CD4-positive, alpha-beta T cell treated with Interleukin-17A for 4 hours (primary cell): Measurements from ENCODE around the gene TMEM164.

Source experiments
- DNase-seq: peaks from one replicate; pipeline ENCODE4 v3.0.0-alpha.2; 2020; ENCODE audit warnings: mixed read lengths

The TMEM164 gene

DNA sequence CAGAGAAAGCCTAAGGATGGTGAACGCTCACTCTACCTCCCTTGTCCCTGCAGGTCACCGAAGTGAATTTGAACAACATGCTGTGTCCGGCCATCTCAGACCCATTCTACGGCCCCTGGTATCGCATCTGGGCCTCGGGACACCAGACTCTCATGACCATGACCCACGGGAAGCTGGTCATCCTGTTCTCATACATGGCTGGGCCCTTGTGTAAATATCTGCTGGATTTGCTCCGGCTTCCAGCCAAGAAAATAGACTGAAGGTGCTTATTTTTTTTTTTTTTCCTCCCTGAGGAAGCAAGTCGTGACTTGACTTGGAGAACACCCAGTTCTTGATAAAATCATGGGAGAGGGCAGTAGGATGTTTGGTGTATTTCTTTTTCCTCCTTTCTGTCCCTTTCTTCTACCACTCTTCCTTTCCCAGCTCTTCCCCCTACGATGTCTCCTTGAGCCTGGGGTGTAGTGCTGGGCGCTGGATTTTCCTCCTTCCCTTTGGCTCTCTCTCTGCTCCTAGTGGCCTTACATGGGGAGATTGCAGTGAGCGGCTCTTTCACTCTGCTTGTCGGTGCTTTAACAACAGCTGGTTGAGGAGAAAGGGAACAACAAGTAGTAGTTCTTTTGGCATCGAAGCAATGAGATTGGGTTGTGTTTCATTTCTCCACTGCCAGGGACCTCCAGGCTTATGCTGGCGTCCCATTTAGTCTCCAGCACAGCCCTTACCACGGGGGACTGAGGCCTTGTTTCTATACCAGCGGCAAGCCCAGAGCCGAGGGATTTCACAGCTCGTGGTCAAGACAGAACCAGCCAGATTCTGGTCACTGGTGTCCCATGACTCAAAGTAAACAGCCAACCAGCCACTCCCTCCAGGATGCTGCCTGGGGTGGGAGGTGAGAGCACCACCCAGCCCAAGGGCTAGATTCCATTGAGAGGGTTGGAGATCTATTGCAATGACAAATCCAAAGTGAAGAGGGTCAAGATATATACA, 170.6 kb downstream of the TMEM164 start:
- DNase-seq: no peak

DNA sequence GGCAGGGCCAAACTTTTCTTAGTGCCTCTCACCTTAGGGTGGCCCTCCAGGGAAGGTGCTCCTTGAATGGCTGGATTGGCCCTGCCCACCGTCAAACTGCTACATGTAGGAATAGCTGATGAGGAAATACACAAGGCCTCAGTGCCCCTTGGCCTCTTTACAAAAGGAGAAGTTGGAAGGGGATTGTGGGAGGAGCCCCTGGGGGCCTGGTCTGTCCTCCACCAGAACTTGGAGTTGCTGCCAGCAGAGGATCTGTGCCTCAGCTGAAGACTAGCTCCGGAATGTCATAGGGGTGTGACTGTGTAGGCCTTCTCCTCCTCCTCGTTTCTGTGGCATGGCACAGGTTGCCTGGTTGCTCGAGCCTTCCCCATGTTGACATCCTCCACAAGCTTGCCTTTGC, 172.2 kb downstream of the TMEM164 start:
- DNase-seq: no peak

DNA sequence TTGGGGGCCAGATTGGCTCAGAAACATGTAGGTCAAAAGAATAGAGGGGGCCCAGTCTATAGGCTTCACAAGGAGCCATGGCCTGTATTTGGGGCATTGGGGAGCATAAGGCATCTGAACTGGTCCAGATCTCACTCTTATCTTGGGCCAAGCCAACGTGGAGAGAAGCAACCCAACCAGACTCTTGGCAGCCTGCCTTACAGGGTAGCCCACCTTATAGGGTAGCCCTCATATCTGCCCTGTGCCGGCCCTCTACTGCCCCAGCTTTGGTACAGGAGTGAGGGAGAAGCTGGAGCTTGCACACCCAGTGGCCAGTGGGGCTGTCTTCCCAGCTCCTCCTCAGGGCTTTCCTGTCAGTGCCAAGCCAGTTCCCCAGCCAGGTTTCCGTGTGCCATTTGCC, 172.8 kb downstream of the TMEM164 start:
- DNase-seq: no peak

DNA sequence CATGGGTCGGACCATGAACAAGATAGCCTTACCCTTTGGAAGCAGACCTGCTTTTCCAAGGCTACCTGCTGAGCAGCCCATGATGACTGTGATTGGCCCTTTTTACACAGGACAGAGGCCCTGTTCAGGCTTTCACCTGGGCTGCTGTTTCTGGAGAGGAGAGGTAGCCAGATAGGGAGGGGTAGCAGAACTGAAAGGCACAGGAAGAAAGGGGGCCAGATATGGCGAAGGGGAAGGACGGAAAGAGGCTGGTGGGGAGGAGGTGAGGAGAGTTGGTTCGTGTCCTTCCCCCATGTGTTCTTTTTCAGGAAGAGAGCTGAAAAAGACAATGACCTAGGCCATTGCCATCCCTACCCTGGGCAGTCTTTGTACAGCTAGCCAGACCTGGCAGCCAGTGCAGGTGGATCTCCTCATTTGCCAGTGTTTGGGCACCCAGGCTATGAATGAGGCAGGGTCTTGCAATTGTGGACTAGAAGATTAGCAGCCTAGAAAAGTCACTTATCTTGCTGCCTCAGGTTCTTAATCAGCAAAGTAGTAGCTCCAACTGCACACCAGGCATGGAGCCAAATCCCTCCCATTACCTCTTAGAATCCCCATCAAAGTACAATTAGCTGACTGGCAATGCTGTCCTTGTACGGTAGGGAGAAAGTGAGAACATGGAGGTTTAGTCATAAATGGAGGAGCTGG, 175.4 kb downstream of the TMEM164 start:
- DNase-seq: no peak

DNA sequence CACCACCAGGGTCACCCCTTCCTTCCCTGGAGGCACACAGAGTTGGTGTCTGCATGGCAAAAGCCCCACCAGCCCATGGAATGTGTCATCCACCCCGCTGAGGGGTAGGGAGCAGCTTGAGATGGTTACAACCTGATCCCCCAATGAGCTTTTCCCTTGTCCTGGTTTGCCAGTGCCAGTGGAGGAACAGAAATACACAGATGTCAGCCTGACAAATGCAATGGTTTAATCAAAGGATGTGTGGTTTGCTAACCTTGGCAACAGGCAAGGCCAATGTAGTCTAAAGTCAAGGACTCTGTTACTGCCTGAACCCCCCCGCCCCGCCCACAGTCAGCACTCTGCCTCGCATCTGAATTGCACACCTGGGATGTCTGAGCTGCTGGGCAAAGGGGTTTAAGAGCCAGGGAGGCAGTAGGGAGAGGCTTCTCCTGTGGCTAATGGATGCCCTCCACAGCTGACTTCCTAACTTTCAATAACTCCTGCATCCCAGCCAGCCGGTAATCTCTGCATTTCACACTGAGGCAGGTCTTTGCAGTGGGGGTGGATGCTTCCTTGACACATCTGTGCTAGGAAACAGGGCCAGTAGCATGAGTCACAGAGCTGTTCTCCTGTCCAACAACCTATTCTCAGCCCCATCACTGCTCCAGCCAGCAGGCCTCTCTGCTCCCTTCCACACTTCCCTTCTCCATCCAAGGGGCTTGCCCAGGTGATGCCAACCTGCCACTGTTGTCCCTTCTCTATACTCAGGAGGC, 177.4 kb downstream of the TMEM164 start:
- DNase-seq: no peak

DNA sequence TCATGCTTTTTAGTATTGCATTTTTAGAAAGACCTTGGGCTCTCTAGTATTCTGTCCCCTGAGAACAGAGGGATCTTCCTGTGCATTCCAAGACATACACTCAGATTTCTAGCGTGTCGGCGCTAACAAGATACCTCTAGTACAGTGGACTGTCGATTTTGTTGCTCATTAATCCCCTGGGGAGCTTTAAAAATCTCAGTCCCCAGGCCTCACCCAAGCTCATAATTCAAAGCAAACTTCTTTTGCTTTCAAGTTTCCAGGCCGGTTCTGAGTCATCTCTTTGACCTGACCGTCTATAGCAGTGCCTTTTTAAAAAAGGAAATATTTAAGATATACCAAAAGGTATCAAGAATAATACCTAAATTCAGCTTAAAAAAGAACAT, 178.0 kb downstream of the TMEM164 start:
- DNase-seq: no peak

DNA sequence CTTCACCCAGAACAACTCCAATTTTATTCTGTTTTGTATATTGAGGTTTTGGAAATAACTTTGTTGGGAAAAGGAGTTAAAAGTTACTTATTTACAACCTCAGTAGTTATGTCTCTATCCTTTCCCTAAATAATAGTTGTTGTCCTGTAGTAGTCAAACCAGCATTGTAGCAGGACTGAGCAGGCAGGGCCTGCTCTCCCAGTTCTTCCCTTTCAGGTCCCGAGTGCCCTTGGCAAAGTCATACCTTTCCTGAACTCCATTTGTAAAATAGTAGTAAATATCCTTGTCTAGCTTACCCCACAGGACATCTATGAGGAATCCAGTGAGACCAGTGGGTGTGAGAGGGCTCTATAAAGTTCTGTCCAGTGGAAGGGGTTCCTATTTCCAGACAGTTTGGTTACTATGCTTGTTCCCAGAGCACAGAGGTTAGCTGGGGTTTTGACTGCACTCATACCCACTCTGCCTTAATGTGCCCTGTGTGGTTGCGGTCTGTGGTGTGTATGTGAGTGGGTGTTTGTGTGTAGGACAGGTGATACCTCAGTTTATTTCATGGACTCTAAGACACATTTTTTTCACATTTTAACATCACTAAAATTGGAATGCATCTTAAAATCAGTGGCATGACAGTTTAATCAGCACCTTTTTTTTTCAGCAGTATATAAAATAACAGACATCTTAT, 178.7 kb downstream of the TMEM164 start:
- no peak for DNase-seq

DNA sequence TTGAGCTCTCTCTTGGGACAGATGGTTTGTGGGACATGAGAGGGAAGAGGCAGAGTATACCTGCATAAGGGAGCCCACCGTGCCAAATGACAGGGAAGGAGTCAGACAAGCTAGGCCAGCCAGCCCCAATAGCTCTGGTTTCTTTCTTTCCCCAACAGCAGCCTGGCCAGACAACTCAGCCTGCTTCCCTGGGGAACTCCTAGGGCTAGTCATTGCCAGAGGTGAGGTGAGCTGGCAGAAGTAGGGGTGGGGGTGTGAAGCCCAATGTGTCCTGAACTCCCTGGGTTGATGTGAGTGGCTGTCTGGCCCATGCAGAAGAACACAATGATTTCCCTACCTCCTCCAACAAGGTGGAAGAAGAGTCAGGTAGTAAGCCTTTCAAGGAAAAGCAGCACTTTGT, 179.4 kb downstream of the TMEM164 start:
- no peak for DNase-seq

DNA sequence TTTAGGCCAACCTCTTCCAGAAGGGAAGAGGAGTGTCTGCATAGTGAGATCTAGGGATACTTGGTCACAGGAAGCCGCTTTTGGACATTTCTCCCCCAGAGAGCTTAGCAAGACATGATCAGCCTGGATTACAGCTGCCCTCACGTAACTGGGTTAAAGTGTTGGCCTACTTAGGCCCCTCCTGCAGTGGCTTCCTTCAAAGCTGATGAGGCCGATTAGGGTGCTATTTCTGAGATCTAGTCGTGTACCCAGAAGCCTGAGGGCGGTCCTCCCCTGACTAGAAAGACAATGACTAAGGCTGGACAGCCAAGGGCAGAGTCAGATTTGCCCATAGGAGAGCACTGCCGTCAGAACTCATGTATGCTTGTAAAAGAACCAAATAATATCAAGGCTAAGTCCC, 180.0 kb downstream of the TMEM164 start:
- no peak for DNase-seq

DNA sequence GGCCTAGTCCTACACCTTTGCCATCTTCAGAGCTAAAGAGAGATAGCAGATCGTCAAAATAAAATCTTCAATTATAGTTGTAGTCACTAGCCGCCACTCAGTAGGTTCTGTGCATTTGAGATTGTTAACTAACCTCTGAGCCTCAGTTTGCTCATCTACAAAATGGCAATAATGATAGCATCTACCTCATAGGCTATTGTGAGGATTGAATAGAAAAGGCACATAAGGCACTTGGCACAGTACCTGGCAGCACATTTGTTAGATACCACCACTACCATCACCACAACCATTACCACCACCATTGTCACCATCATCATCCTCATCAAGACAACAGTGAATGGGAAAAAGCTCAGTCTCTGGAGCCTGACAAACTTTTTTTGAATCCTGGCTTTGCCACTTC, 180.4 kb downstream of the TMEM164 start:
- DNase-seq: no peak

DNA sequence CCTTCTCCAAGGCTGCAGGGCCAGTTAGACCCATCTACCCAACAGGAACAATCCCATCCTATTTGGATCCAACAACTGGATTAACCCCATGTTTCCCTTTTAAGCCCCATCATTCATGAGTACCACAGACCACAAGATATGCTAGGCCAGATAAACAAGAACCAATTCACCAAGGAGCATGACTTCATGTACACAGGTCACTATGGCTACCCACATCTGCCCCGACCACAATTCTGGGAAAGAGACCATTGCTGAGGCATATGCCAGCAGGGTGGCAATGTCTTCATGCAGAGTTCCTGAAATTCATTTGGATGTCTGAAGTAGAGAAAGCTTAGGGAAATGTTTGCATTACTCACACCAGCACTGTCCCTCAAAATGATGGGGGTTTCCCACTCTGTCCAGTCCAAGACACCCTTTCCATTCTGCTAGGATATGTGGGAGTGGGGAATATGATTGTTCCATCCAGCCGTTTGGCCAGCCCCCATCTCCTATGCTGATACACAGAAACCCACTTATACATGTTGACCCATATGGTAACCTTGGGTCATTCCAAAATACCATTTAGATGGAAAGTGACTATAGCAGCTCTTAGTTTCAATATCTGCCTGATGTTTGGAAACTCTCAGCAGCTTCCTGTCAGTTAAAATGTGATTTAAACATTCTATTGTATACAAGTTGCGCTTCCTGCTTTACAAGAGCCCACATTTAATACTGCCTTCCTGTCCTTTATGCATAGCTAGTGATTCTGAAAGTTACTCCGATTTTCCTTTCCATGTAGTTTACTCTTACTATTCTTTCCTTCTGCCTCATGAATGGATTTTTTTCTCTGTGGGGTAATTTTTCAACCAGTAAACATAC, 186.0 kb downstream of the TMEM164 start:
- DNase-seq: no peak

DNA sequence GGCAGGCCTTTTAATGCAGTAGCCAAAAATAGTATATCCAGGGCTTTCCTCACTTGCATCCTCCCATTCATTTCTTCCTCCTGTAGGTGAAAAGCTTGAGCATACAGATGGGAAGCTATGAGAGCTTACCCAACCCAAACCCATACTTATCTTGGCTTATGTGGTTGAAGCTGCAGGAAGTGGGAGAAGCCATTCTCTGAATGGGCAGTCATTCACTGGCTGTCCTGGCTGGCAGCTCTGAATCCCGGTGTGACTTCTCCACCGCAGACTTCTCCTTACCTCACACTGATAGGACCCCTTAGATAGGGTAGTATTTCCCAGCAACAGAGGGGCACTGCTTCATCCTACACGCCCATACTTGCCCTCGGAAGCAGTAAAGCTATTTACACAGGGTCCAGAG, 189.6 kb downstream of the TMEM164 start:
- no peak for DNase-seq

DNA sequence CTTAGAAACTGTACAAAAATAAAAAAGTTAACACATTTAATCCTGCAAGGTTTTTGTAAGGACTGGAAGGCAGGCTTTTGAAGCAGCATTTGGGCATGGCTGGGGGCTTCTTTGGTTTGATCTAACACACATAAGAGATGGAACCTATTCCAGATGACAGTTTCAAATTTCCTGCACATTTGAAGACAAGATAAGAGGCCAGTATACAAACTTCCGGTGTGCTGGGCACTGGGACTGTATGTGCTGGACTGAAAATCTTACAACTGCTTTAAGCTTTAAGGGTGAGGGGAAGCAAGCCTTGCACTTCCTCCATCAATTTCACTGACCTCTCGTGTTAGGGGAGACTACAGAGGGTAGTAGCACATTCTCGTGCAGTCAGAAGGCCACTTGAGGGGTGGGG, 192.1 kb downstream of the TMEM164 start:
- DNase-seq: no peak

DNA sequence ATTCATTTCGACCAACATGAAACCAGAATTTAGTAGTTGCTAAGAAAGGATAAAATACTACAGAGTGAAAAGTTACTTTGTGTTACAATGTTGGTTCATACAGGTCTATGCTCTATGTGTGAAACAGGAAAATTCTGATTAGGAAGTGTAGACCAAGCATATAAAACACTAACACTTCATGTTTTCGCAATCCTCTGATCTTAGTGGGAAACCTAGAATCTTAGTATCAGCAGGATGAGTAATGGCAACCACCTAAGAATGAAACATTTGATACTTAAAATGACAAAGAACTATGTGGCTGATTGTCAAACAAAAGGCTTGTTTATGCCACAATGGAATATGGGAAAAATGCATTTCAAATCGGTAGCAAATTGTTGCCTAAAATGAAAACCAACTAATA, 198.9 kb downstream of the TMEM164 start:
- no peak for DNase-seq

DNA sequence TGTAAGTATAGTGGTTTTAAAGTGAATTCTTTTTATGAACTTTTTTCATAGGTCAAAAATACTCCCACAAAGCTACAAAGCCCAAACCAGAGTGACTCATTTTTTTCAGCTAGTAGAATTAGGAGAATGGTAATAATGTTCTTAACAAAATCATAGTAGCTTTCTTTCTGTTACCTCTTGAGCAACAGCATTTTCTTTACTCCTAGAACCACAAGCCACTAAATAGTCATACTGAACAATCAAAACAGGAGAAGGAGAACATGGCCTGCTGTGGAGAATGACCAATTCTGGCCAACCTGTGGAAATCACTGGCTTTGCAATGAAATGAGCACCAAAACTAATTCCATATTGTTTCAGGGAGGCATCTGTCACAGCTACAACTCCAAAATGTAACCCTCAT, 202.1 kb downstream of the TMEM164 start:
- DNase-seq: no peak

DNA sequence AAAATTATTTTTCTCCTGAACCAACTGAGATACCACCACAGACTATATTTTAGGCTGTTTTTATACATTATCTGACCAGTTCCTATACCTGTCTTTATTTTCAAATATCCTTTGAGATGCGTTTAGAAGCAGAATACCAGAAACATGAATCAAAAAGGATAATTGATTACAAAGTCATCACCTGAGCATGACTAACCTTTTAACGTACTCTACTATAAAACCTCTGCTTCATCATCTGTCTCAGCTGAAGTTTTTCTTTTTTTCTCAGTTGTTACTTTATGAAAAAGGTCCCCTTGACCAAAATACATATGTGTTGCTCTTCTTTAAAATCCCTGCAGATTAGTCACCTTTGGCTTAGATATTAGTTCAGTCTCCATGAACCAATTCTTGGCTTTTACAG, 205.2 kb downstream of the TMEM164 start:
- DNase-seq: no peak

DNA sequence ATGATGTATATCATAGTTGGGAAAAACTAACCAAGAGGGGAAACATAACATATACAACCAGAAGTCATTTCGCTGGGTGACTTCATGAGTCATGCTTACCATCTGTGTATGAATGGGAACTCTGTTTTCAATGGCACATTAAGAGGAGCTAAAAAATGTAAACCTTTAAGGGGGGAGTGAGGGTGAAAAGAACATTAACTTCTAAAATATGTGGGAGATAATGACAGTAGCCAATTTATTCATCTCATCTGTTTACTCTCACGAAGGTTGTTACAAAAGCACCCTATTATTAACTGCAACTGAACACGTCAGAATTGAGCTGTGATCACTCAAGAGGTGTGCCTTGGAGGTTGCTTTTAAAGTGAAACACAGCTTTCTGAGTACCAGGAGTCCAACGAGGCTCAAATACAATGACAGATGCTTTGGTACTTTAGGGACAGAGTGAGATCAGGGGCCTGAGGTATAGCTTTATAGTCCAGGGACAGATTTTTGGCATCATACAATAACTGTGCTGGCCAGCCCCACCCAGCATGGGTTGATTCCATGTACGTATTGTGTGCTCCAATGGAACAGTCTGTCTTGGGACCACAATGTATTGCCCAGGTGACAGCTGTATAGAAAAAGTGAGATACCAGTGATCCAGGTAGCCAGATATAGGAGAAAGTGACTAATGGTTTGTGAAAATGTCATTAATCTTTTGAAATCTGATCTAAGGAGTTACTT, 207.7 kb downstream of the TMEM164 start:
- no peak for DNase-seq

DNA sequence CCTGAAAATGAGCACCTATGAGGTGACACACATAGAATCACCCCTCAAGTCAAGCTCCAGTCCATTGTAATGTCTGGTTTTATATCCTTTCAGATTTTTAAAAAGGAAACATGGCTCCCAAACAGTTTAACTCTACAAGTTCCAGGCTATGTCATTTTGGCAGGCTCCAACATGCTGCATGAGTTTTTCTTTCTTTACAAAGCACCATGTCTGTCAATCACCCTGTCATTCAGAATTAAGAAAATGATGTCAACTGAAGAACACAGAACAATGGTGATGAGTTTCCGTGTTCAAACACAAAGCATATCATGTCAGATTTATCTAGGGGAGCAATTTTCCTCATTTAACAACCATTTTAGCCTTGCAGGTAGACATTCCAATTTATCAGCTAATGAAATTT, 208.4 kb downstream of the TMEM164 start:
- no peak for DNase-seq

DNA sequence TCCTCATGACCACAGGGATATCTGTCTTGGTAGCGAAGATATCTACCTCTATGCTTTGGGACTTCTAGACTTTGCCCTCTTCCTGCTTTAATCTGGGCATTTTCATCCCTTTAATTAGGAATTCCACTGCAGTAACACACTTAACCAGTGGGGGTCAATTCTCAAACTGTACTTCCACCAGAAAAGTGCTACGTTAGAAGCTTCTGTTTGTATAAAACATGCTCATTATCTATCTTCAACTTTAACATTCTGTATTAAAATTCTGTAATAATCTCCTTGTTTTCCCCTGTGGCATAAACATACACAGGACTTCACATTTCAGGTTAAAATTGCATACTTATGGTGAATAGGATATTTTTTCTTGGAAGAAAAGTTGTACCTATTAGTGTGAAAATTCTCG, 209.4 kb downstream of the TMEM164 start:
- DNase-seq: no peak

DNA sequence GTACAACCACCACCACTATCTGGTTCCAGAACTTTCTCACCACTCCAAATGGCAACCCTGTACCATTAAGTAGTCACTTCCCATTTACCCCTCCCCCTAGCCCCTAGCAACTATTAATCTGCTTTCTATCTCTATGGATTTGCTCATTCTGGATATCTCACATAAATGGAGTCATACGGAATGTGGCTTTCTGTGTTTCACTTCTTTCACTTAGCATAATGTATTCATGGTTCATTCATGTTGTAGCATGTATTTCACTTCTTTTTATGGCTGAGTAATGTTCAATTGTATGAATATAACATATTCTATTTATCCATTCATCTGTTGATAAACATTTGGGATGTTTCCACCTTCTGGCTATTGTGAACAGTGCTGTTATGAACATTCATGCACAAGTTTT, 210.3 kb downstream of the TMEM164 start:
- DNase-seq: no peak

DNA sequence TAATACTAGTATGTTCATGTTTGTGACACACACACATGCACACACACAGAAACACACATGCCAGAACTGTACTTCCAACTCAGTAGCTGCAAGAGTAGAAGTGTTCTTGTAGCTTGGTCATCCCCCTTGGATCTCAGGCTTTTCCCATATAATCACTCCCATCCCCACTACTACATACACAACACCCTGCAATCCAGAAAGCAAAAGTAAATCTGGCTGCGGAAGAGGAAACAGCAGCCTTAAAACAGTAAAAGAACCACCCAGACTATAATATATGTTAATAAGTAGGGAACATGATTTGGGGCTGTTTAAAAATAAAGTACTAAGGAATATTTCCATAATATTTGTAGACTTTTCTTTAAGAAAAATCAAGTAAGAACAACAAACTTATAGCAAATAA, 211.8 kb downstream of the TMEM164 start:
- DNase-seq: no peak
